ENCODE data around the gene RDH12.

RDH12 gene

DNA sequence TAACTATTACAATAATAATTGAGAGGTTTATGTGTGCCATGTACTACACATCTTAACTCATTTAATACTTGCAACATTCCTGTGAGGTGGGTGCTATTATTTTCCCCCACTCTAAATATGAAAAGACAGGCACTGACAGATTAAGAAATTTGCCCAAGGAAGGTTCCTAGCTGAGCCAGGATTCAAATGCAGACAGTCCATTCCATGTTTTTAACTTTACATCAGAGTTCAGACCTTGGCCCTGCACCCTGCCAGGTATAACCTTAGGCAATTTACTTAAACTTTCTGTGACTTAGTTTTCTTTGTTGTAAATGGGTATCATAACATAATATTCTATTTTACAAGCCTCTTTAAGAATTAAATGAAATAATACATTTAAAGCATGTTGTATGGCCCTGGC, 26.6 kb downstream of the RDH12 start:
- Histone ChIP-seq H3K9me3 (ENCODE audit: insufficient read depth, low read length) (no peaks in the 10 kb centered on the region), H3K36me3 (replicated peaks; ENCODE audit: low read depth, low read length) (no peaks in the 10 kb centered on the region), H4K20me1 (ENCODE audit: insufficient read depth, low read length) (no peaks in the 10 kb centered on the region), H3K9ac (ENCODE audit: low read length) (no peak overlapping the region), H3K27me3 (ENCODE audit: low read depth, low read length) (peaks cover 14% of the 10 kb centered on the region; the same call in 1 of the 2 replicates), H2AFZ (ENCODE audit: low read depth, low read length) (no peak overlapping the region), H3K4me1 (ENCODE audit: low read length) (no peaks in the 10 kb centered on the region), H3K79me2 (ENCODE audit: low read length) (no peaks in the 10 kb centered on the region), H3K27ac (ENCODE audit: low read length) (no peak overlapping the region), H3K4me2 (ENCODE audit: low read length) (no peak overlapping the region), H3K4me3 (ENCODE audit: low read length) (no peak overlapping the region)
- TF ChIP-seq EZH2phosphoT487 (IDR thresholded peaks at IDR 0.05; ENCODE audit: low read depth) = no peak
- TF ChIP-seq, protein P1, sequence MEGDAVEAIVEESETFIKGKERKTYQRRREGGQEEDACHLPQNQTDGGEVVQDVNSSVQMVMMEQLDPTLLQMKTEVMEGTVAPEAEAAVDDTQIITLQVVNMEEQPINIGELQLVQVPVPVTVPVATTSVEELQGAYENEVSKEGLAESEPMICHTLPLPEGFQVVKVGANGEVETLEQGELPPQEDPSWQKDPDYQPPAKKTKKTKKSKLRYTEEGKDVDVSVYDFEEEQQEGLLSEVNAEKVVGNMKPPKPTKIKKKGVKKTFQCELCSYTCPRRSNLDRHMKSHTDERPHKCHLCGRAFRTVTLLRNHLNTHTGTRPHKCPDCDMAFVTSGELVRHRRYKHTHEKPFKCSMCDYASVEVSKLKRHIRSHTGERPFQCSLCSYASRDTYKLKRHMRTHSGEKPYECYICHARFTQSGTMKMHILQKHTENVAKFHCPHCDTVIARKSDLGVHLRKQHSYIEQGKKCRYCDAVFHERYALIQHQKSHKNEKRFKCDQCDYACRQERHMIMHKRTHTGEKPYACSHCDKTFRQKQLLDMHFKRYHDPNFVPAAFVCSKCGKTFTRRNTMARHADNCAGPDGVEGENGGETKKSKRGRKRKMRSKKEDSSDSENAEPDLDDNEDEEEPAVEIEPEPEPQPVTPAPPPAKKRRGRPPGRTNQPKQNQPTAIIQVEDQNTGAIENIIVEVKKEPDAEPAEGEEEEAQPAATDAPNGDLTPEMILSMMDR (IDR thresholded peaks at IDR 0.05; ENCODE audit: low read depth, low read length) = no peak

DNA sequence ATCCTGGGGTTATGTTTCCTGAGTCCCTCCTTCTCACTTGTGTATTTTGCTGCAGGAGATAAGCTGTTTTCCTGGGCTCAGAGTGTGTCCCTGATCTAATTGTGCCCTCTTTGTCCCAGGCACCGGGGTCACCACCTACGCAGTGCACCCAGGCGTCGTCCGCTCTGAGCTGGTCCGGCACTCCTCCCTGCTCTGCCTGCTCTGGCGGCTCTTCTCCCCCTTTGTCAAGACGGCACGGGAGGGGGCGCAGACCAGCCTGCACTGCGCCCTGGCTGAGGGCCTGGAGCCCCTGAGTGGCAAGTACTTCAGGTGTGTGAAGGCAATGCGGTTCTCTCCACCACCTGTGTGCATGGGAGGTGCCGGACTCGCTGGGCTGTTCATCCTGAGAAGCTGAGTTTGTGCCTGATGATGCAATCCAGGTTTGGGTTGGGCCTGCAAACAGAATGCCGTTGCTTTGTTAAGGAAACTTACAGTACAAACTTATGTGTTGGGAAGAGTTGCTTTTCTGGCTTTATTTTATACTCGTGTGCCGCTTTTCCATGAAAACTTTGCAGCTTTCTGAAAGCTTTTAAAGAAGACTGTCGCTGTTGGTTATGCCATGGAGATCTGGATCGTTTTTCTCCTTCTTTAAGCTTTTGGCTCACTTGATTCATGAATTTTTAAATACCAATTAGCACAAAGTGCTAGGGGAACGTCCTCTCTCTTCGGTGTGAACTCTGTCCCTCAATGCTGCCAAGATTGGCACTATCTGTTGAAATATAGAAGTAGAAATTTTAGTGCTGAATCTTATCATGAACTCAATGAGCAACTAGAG, 27.6 kb downstream of the RDH12 start:
- Histone ChIP-seq H3K27ac (ENCODE audit: low read length) (no peak overlapping the region), H3K4me1 (ENCODE audit: low read length) (no peaks in the 10 kb centered on the region), H3K36me3 (replicated peaks; ENCODE audit: low read depth, low read length) (no peaks in the 10 kb centered on the region), H3K9me3 (ENCODE audit: insufficient read depth, low read length) (no peaks in the 10 kb centered on the region), H3K79me2 (ENCODE audit: low read length) (no peaks in the 10 kb centered on the region), H3K9ac (ENCODE audit: low read length) (no peak overlapping the region), H3K27me3 (ENCODE audit: low read depth, low read length) (0 out of 2 replicates have a peak, but pooled peaks cover 6% of the 10 kb centered on the region), H3K4me2 (ENCODE audit: low read length) (no peak overlapping the region), H4K20me1 (ENCODE audit: insufficient read depth, low read length) (no peaks in the 10 kb centered on the region), H2AFZ (ENCODE audit: low read depth, low read length) (no peak overlapping the region), H3K4me3 (ENCODE audit: low read length) (no peak overlapping the region)
- TF ChIP-seq, protein P1 (IDR thresholded peaks at IDR 0.05; ENCODE audit: low read depth, low read length) = no peak
- no peak for TF ChIP-seq EZH2phosphoT487 (IDR thresholded peaks at IDR 0.05; ENCODE audit: low read depth)

DNA sequence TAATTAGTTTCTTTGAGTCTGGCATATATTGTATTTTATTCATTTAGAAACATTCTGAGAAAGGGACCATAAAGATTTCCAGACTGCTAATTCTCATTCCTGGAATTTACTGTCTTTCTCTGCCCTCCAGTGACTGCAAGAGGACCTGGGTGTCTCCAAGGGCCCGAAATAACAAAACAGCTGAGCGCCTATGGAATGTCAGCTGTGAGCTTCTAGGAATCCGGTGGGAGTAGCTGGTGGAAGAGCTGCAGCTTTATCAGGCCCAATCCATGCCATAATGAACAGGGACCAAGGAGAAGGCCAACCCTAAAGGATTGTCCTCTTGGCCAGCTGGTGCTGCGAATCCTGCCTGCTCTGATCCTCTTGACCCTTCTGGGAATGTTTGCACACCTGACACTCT, 31.9 kb downstream of the RDH12 start:
- no peak overlapping the region for H2AFZ ChIP-seq (ENCODE audit: low read depth, low read length)
- H3K27ac ChIP-seq (ENCODE audit: low read length) = no peak overlapping the region
- no peaks in the 10 kb centered on the region for H3K36me3 ChIP-seq (replicated peaks; ENCODE audit: low read depth, low read length)
- no peaks in the 10 kb centered on the region for H3K9me3 ChIP-seq (ENCODE audit: insufficient read depth, low read length)
- TF ChIP-seq, protein P1 (IDR thresholded peaks at IDR 0.05; ENCODE audit: low read depth, low read length) = no peak
- 0 out of 2 replicates have a peak, but pooled peaks cover 6% of the 10 kb centered on the region for H3K27me3 ChIP-seq (ENCODE audit: low read depth, low read length)
- H3K4me2 ChIP-seq (ENCODE audit: low read length) = no peak overlapping the region
- H3K9ac ChIP-seq (ENCODE audit: low read length) = no peak overlapping the region
- no peaks in the 10 kb centered on the region for H4K20me1 ChIP-seq (ENCODE audit: insufficient read depth, low read length)
- H3K4me1 ChIP-seq (ENCODE audit: low read length) = no peaks in the 10 kb centered on the region
- no peak overlapping the region for H3K4me3 ChIP-seq (ENCODE audit: low read length)
- no peaks in the 10 kb centered on the region for H3K79me2 ChIP-seq (ENCODE audit: low read length)

DNA sequence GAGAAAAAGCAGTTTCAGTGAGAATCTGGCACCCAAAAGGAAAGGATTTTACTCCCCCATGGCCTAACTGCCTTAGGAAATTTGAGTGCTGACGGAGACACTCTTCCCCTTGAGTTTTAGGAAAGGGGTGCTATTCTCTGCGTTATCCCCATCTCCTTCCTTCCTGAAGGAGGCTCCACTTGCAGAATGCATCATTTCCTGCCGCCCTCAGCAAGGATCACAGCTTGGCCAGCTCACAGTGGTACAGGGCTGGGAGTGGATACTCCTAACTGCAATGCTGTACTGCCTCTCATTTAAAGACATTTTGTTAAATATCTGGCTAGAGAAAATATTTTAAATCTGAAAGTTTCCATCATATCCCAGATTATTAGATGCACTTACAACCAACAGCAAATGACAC, 33.0 kb downstream of the RDH12 start:
- Histone ChIP-seq H3K36me3 (replicated peaks; ENCODE audit: low read depth, low read length) (no peaks in the 10 kb centered on the region), H3K79me2 (ENCODE audit: low read length) (no peaks in the 10 kb centered on the region), H3K4me1 (ENCODE audit: low read length) (no peaks in the 10 kb centered on the region), H3K4me2 (ENCODE audit: low read length) (no peak overlapping the region), H3K27me3 (ENCODE audit: low read depth, low read length) (0 out of 2 replicates have a peak, but pooled peaks cover 6% of the 10 kb centered on the region), H3K9me3 (ENCODE audit: insufficient read depth, low read length) (no peaks in the 10 kb centered on the region), H2AFZ (ENCODE audit: low read depth, low read length) (no peak overlapping the region), H3K4me3 (ENCODE audit: low read length) (no peak overlapping the region), H3K27ac (ENCODE audit: low read length) (no peak overlapping the region), H3K9ac (ENCODE audit: low read length) (no peak overlapping the region), H4K20me1 (ENCODE audit: insufficient read depth, low read length) (no peaks in the 10 kb centered on the region)
- no peak for TF ChIP-seq EZH2phosphoT487 (IDR thresholded peaks at IDR 0.05; ENCODE audit: low read depth)
- TF ChIP-seq, protein P1 (IDR thresholded peaks at IDR 0.05; ENCODE audit: low read depth, low read length) = no peak

All from OCI-LY3 (cell line).